Astrocyte (in vitro differentiated cells and primary cell): Measurements from ENCODE around the gene FYN. TPM values are rescaled to one million over a fixed set of nuclear protein-coding genes. Genes with fewer than 3 reads are reported as not detected.
A peak's percentile ranks its signal among the peaks of the same experiment; 100 is the strongest.

Experiments used
- DNase-seq: peaks from one replicate; pipeline ENCODE4 v3.0.0-alpha.2; 2010; ENCODE audit warnings: low read depth
- FAIRE-seq: peaks from 2 replicates; lab custom pipeline; 2011; peaks lifted over from hg19 to GRCh38; lab: Jason Lieb, UNC
- H2AFZ ChIP-seq: 2 replicates; pipeline ENCODE4 v1.6.0; 2012; ENCODE audit warnings: low read depth, low read length, inconsistent platforms
- H3K27ac ChIP-seq: 2 replicates; pipeline ENCODE4 v1.5.1; 2011; ENCODE audit warnings: low read depth, low read length, inconsistent platforms
- H3K27me3 ChIP-seq: 2 replicates; pipeline ENCODE4 v1.6.0; 2011; ENCODE audit warnings: low read length, inconsistent platforms; ENCODE audit not compliant: insufficient read depth
- H3K36me3 ChIP-seq: 2 replicates; pipeline ENCODE4 v1.5.1; 2011; ENCODE audit warnings: low read length, inconsistent platforms; ENCODE audit not compliant: insufficient read depth
- H3K4me1 ChIP-seq: 2 replicates; pipeline ENCODE4 v1.5.1; 2011; ENCODE audit warnings: low read length, inconsistent platforms; ENCODE audit not compliant: insufficient read depth
- H3K4me2 ChIP-seq: 2 replicates; pipeline ENCODE4 v1.6.0; 2012; ENCODE audit warnings: low read length, inconsistent platforms
- H3K4me3 ChIP-seq: 2 replicates; pipeline ENCODE4 v1.5.1; 2011; ENCODE audit warnings: low read depth, mild to moderate bottlenecking, low read length, inconsistent platforms; ENCODE audit not compliant: insufficient read depth
- H3K79me2 ChIP-seq: 2 replicates; pipeline ENCODE4 v1.6.0; 2012; ENCODE audit warnings: mild to moderate bottlenecking, low read length, inconsistent platforms; ENCODE audit not compliant: insufficient read depth
- H3K9ac ChIP-seq: 2 replicates; pipeline ENCODE4 v1.6.0; 2012; ENCODE audit warnings: mild to moderate bottlenecking, low read length, inconsistent platforms
- H3K9me3 ChIP-seq: 2 replicates; pipeline ENCODE4 v1.5.1; 2012; ENCODE audit warnings: low read depth, mild to moderate bottlenecking, low read length, inconsistent platforms; ENCODE audit not compliant: insufficient read depth
- H4K20me1 ChIP-seq: 2 replicates; pipeline ENCODE4 v1.6.0; 2012; ENCODE audit warnings: low read length, inconsistent platforms; ENCODE audit not compliant: insufficient read depth
- H3K27ac Mint-ChIP-seq: one replicate; pipeline ENCODE4 v1.8.0; 2021; ENCODE audit warnings: mild to moderate bottlenecking, mixed read lengths; ENCODE audit not compliant: unreplicated experiment
- H3K27me3 Mint-ChIP-seq: one replicate; pipeline ENCODE4 v1.8.0; 2021; ENCODE audit warnings: low read depth, mixed read lengths; ENCODE audit not compliant: unreplicated experiment
- H3K36me3 Mint-ChIP-seq: one replicate; pipeline ENCODE4 v1.8.0; 2021; ENCODE audit warnings: low read depth, mixed read lengths; ENCODE audit not compliant: unreplicated experiment
- H3K4me1 Mint-ChIP-seq: one replicate; pipeline ENCODE4 v1.8.0; 2021; ENCODE audit warnings: low read depth, mixed read lengths; ENCODE audit not compliant: unreplicated experiment
- H3K4me3 Mint-ChIP-seq: one replicate; pipeline ENCODE4 v1.8.0; 2021; ENCODE audit warnings: mild to moderate bottlenecking, moderate library complexity, mixed read lengths; ENCODE audit not compliant: unreplicated experiment
- H3K9me3 Mint-ChIP-seq: one replicate; pipeline ENCODE4 v1.8.0; 2021; ENCODE audit warnings: mild to moderate bottlenecking, mixed read lengths; ENCODE audit not compliant: unreplicated experiment
- EZH2 ChIP-seq: IDR thresholded peaks from 2 replicates; pipeline ENCODE4 v1.6.1; 2012; ENCODE audit warnings: mild to moderate bottlenecking, low read length, inconsistent platforms; ENCODE audit not compliant: insufficient read depth
- total RNA-seq: library from RNA; stranded (reverse); gene quantifications from 2 replicates; pipeline ENCODE4 v1.2.1, GENCODE V29; 2021
- TF ChIP-seq, protein P1 (sequence below): IDR thresholded peaks from 2 replicates; pipeline ENCODE4 v1.5.1; 2011; ENCODE audit warnings: low read depth, mild to moderate bottlenecking, inconsistent platforms, low read length, moderate library complexity; ENCODE audit not compliant: insufficient read depth

FYN gene
- total RNA-seq, 1 donor from 2014 or later, result 167 TPM

DNA sequence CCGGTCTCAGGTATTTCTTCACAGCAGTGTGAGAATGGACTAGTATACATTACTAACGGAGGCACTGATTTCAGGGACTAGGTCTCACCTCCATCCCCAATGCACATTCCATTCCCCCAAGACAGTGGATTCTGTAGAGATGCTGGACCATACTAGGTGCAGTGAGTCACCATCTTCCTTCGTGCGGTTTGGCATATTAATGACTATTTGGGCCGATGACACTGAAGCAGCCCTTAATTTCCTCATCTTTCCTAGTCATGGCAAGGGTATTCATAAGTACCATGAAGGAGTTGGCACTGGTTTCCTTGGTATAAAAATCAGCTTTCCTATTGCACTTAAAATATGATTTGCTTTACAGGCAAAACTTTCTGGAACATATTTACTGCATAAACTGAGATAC lies 146.2 kb downstream of the FYN start:
- Histone ChIP-seq H3K4me1 (peaks cover 42% of the 10 kb centered on the region), H3K9me3 (no peaks in the 10 kb centered on the region), H3K79me2 (peaks cover 12% of the 10 kb centered on the region), H3K9ac (no peak overlapping the region), H3K27ac (peak overlapping the region; percentile 51), H3K36me3 (no peaks in the 10 kb centered on the region), H3K27me3 (no peaks in the 10 kb centered on the region), H3K4me2 (peak overlapping the region; percentile 17), H3K4me3 (peak overlapping the region; percentile 6), H4K20me1 (peaks cover 8% of the 10 kb centered on the region), H2AFZ (no peak overlapping the region)
- peaks cover 17% of the 10 kb centered on the region for H3K36me3 Mint-ChIP-seq
- H3K4me1 Mint-ChIP-seq, result peaks cover 13% of the 10 kb centered on the region
- no peak overlapping the region for H3K4me3 Mint-ChIP-seq
- no peak overlapping the region for H3K27ac Mint-ChIP-seq
- DNase-seq, result peak; percentile 97
- TF ChIP-seq, protein P1, sequence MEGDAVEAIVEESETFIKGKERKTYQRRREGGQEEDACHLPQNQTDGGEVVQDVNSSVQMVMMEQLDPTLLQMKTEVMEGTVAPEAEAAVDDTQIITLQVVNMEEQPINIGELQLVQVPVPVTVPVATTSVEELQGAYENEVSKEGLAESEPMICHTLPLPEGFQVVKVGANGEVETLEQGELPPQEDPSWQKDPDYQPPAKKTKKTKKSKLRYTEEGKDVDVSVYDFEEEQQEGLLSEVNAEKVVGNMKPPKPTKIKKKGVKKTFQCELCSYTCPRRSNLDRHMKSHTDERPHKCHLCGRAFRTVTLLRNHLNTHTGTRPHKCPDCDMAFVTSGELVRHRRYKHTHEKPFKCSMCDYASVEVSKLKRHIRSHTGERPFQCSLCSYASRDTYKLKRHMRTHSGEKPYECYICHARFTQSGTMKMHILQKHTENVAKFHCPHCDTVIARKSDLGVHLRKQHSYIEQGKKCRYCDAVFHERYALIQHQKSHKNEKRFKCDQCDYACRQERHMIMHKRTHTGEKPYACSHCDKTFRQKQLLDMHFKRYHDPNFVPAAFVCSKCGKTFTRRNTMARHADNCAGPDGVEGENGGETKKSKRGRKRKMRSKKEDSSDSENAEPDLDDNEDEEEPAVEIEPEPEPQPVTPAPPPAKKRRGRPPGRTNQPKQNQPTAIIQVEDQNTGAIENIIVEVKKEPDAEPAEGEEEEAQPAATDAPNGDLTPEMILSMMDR, result no peak
- no peak for TF ChIP-seq EZH2
- no peaks in the 10 kb centered on the region for H3K9me3 Mint-ChIP-seq
- FAIRE-seq, result no peak
- no peaks in the 10 kb centered on the region for H3K27me3 Mint-ChIP-seq

DNA sequence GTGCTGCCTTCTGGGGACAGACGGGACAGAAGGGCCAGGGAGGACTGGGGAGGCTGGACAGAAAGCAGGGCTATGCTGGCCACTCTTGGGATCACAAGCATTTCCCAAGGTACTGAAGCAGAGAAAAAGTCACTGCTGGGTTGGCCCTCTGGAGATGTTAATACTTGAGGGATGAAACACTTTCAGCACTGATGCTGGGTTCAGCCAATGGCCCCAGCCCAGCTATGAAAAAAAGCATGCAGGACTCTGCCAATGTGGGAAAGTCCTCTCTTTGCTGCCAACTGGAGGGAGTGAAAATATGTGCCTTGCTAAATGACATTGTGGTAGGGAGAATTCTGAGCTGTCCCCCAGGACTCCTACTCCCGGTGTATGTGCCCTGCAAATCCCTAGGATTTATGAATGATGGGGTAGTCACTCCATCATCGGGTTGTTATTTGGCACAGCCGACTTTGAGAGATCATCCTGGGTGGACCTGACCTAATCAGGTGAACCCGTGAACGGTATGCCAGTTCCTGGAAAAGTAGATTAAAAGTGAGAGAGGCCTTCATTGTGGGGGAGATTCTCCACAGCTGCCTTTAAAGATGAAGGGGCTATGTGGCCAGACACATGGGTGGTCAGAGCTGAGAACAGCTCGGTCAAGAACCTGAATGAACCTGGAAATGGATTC lies 147.7 kb downstream of the FYN start:
- Mint-ChIP-seq H3K4me3 (no peak overlapping the region), H3K27me3 (no peaks in the 10 kb centered on the region), H3K9me3 (no peaks in the 10 kb centered on the region), H3K4me1 (peaks cover 14% of the 10 kb centered on the region), H3K27ac (no peak overlapping the region), H3K36me3 (peaks cover 20% of the 10 kb centered on the region)
- Histone ChIP-seq H3K9ac (no peak overlapping the region), H2AFZ (no peak overlapping the region), H3K27me3 (no peaks in the 10 kb centered on the region), H3K27ac (no peak overlapping the region), H3K4me2 (no peak overlapping the region), H3K4me1 (peaks cover 34% of the 10 kb centered on the region), H3K4me3 (no peak overlapping the region), H3K79me2 (peaks cover 19% of the 10 kb centered on the region), H4K20me1 (peaks cover 10% of the 10 kb centered on the region), H3K36me3 (no peaks in the 10 kb centered on the region), H3K9me3 (no peaks in the 10 kb centered on the region)
- no peak for TF ChIP-seq EZH2
- TF ChIP-seq, protein P1, result no peak
- no peak for DNase-seq
- no peak for FAIRE-seq

DNA sequence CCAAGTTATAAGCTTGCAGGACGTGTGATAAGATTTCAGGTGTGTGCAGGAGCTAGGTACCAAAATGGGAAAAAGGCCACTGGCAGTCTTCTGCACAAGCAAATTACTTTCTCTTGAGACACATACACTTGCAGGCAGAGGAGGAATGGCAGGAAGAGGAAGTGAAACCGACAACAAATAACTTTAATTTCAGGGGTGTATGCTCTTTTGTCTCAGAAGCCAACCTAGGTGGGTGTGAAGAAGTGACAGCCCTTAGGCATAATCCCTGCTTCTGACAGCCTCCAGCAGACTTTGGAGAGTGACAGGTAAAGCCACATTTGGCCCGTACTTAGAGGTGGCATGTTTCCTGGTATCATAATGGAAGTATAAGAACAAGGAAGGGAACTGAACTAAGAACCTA lies 148.7 kb downstream of the FYN start:
- Histone ChIP-seq H2AFZ (no peak overlapping the region), H3K79me2 (peaks cover 22% of the 10 kb centered on the region), H3K4me1 (peaks cover 34% of the 10 kb centered on the region), H3K9me3 (no peaks in the 10 kb centered on the region), H3K9ac (no peak overlapping the region), H3K27ac (no peak overlapping the region), H3K27me3 (no peaks in the 10 kb centered on the region), H3K4me3 (no peak overlapping the region), H3K4me2 (no peak overlapping the region), H3K36me3 (no peaks in the 10 kb centered on the region), H4K20me1 (peaks cover 10% of the 10 kb centered on the region)
- peak overlapping the region; percentile 28 for H3K4me3 Mint-ChIP-seq
- H3K4me1 Mint-ChIP-seq, result peaks cover 12% of the 10 kb centered on the region
- FAIRE-seq (no peak), DNase-seq (no peak)
- TF ChIP-seq, protein P1, result no peak
- no peak for TF ChIP-seq EZH2
- no peaks in the 10 kb centered on the region for H3K27me3 Mint-ChIP-seq
- no peak overlapping the region for H3K27ac Mint-ChIP-seq
- H3K36me3 Mint-ChIP-seq, result peaks cover 27% of the 10 kb centered on the region
- H3K9me3 Mint-ChIP-seq, result no peaks in the 10 kb centered on the region
